HCT116 (cell line): Measurements from ENCODE around the gene ZZZ3. TPM values are rescaled to one million over a fixed set of nuclear protein-coding genes. Genes with fewer than 3 reads are reported as not detected.

Source experiments
- ATAC-seq: fragments of 200-7000 bp; cut with Tn5 transposase; 2 replicates; pipeline ENCODE4 v1.9.1; 2020; ENCODE audit warnings: mild to moderate bottlenecking, moderate library complexity
- BruUV-seq: library from RNA; stranded (reverse); fragments of 400-500 nt; replicated peaks from 2 replicates; lab custom pipeline; 2021; lab: Mats Ljungman, UMichigan
- CTCF ChIA-PET: fragments of 300-600 bp; sonication (Branson Sonifier 250); formaldehyde crosslinking; loops from one replicate; lab custom pipeline; 2021; ENCODE audit warnings: antibody characterized with exemption; lab: Charles Lee
- POLR2A ChIA-PET: fragments of 300-600, 350-600 bp; sonication (Branson Sonifier 250); formaldehyde crosslinking; loops from one replicate; lab custom pipeline; 2021; ENCODE audit warnings: antibody characterized with exemption; lab: Charles Lee
- RAD21 ChIA-PET, 2 experiments: fragments of 300-600 bp; sonication (Branson Sonifier 250); formaldehyde crosslinking; loops; one replicate each; lab custom pipeline; 2023; ENCODE audit warnings: low total read pairs in 2 of 2; ENCODE audit not compliant: uncharacterized antibody in 2 of 2, unreplicated experiment in 2 of 2, low non-redundant PET in 1 of 2; lab: Charles Lee
- DNase-seq: peaks from one replicate; pipeline ENCODE4 v3.0.0-alpha.2; 2010; ENCODE audit warnings: low read depth, low spot score
- H2AFZ ChIP-seq: fragments of 200-600 bp; shearing (Covaris generic), sonication (generic); 2 replicates; pipeline ENCODE4 v1.6.1; 2017; ENCODE audit warnings: low read depth, mixed run types, mixed read lengths, antibody characterized with exemption, low read length; ENCODE audit not compliant: poor library complexity, severe bottlenecking
- H3K27ac ChIP-seq: 2 replicates; pipeline ENCODE4 v1.5.1; 2012; ENCODE audit warnings: low read depth, low read length
- H3K27me3 ChIP-seq: fragments of 200-600 bp; sonication (generic); 2 replicates; pipeline ENCODE4 v1.6.1; 2016; ENCODE audit warnings: mixed run types, low read length, mixed read lengths; ENCODE audit not compliant: insufficient read depth
- H3K36me3 ChIP-seq, 2 experiments: fragments of 200-500 bp in 1 of 2; fragments of 200-600 bp in 1 of 2; sonication (Bioruptor generic) in 1 of 2; sonication (generic) in 1 of 2; 2 replicates each; pipeline versions ENCODE4 v1.5.1 to v1.6.1; 2014 to 2016; ENCODE audit warnings: low read length in 2 of 2, inconsistent platforms in 1 of 2, mixed read lengths in 1 of 2, mixed run types in 1 of 2; ENCODE audit not compliant: insufficient read depth in 2 of 2, control insufficient read depth in 1 of 2
- H3K4me1 ChIP-seq, 2 experiments: fragments of 200-600 bp in 1 of 2; sonication (generic) in 1 of 2; 2 replicates each; pipeline versions ENCODE4 v1.5.1 to v1.6.1; 2012 to 2017; ENCODE audit warnings: low read length in 2 of 2, inconsistent platforms in 1 of 2, mild to moderate bottlenecking in 1 of 2, mixed read lengths in 1 of 2, mixed run types in 1 of 2, moderate library complexity in 1 of 2; ENCODE audit not compliant: insufficient read depth in 2 of 2, control insufficient read depth in 1 of 2
- H3K4me2 ChIP-seq: fragments of 200-600 bp; sonication (generic); 2 replicates; pipeline ENCODE4 v1.6.1; 2017; ENCODE audit warnings: mixed run types, low read length, mixed read lengths
- H3K4me3 ChIP-seq, 2 experiments: fragments of 200-600 bp in 1 of 2; sonication (generic) in 1 of 2; replicated peaks in 1 of 2; 2 replicates each; pipeline ENCODE4 v1.5.1; 2011 to 2016; ENCODE audit warnings: low read length in 2 of 2, control low read depth in 1 of 2, low read depth in 1 of 2, mild to moderate bottlenecking in 1 of 2, mixed read lengths in 1 of 2, mixed run types in 1 of 2
- H3K79me2 ChIP-seq: fragments of 200-600 bp; sonication (generic); 2 replicates; pipeline ENCODE4 v1.6.1; 2017; ENCODE audit warnings: mild to moderate bottlenecking, mixed run types, low read length, moderate library complexity, mixed read lengths; ENCODE audit not compliant: insufficient read depth
- H3K9ac ChIP-seq: fragments of 200-600 bp; sonication (generic); 2 replicates; pipeline ENCODE4 v1.6.1; 2016; ENCODE audit warnings: low read length, mixed read lengths
- H3K9me2 ChIP-seq: fragments of 200-600 bp; sonication (generic), shearing (Covaris generic); 2 replicates; pipeline ENCODE4 v1.6.1; 2017; ENCODE audit warnings: mixed run types, mild to moderate bottlenecking, moderate library complexity; ENCODE audit not compliant: insufficient read depth
- H3K9me3 ChIP-seq, 2 experiments: fragments of 200-500 bp in 1 of 2; fragments of 200-600 bp in 1 of 2; sonication (Bioruptor generic) in 1 of 2; sonication (generic) in 1 of 2; 2 replicates each; pipeline ENCODE4 v1.6.1; 2014 to 2017; ENCODE audit warnings: low read length in 2 of 2, mixed read lengths in 2 of 2, inconsistent platforms in 1 of 2, low read depth in 1 of 2, mild to moderate bottlenecking in 1 of 2, mixed run types in 1 of 2, moderate library complexity in 1 of 2; ENCODE audit not compliant: control insufficient read depth in 1 of 2, insufficient read depth in 1 of 2
- H4K20me1 ChIP-seq: fragments of 200-600 bp; sonication (generic), shearing (Covaris generic); 2 replicates; pipeline ENCODE4 v1.6.1; 2017; ENCODE audit warnings: mixed run types, mild to moderate bottlenecking, moderate library complexity; ENCODE audit not compliant: insufficient read depth
- CBX3 ChIP-seq: IDR thresholded peaks from 2 replicates; pipeline ENCODE4 v1.6.1; 2012; ENCODE audit warnings: low read depth
- EGR1 ChIP-seq: IDR thresholded peaks from 2 replicates; pipeline ENCODE4 v1.6.1; 2012; ENCODE audit warnings: low read depth
- EZH2phosphoT487 ChIP-seq: fragments of 200-600 bp; IDR thresholded peaks from 2 replicates; pipeline ENCODE4 v1.6.1; 2018; ENCODE audit warnings: antibody characterized with exemption, borderline replicate concordance
- JUND ChIP-seq: IDR thresholded peaks from 2 replicates; pipeline ENCODE4 v1.6.1; 2012
- POLR2A ChIP-seq: IDR thresholded peaks from 2 replicates; pipeline ENCODE4 v1.7.0; 2011; ENCODE audit warnings: borderline replicate concordance; ENCODE audit not compliant: insufficient read depth, insufficient read length; ENCODE audit errors: extremely low read depth
- POLR2AphosphoS5 ChIP-seq: IDR thresholded peaks from 2 replicates; pipeline ENCODE4 v1.6.1; 2011; ENCODE audit warnings: mild to moderate bottlenecking, low read depth, low read length, moderate library complexity
- RAD21 ChIP-seq: IDR thresholded peaks from 2 replicates; pipeline ENCODE4 v1.6.1; 2012; ENCODE audit warnings: low read depth, mild to moderate bottlenecking
- SIN3A ChIP-seq: IDR thresholded peaks from 2 replicates; pipeline ENCODE4 v1.6.1; 2012; ENCODE audit warnings: low read depth
- SP1 ChIP-seq: IDR thresholded peaks from 2 replicates; pipeline ENCODE4 v1.6.1; 2012; ENCODE audit warnings: low read depth
- SRF ChIP-seq: IDR thresholded peaks from 2 replicates; pipeline ENCODE4 v1.6.1; 2012; ENCODE audit warnings: low read depth
- TCF7L2 ChIP-seq: IDR thresholded peaks from 2 replicates; pipeline ENCODE4 v1.7.0; 2011; ENCODE audit warnings: borderline replicate concordance, inconsistent platforms; ENCODE audit not compliant: insufficient read depth, insufficient read length; ENCODE audit errors: extremely low read depth
- intact Hi-C: fragments of 100-400 bp; cut with micrococcal nuclease; formaldehyde crosslinking; loops from 2 replicates; pipeline ENCODE4 v1.10.0; 2022
- total RNA-seq: library from RNA; stranded (reverse); gene quantifications from one replicate; pipeline ENCODE4 v1.2.1, GENCODE V29; 2021; ENCODE audit not compliant: unreplicated experiment
- TF ChIP-seq, protein P1 (sequence below), 3 experiments: fragments of 200-600 bp in 1 of 3; sonication (generic) in 1 of 3; IDR thresholded peaks in 2 of 3; conservative IDR thresholded peaks in 1 of 3; 2 replicates each; pipeline ENCODE4 v1.5.1; 2012 to 2017; ENCODE audit warnings: low read depth in 2 of 3, low read length in 2 of 3, antibody characterized with exemption in 1 of 3, borderline replicate concordance in 1 of 3, control low read depth in 1 of 3, mild to moderate bottlenecking in 1 of 3, mixed read lengths in 1 of 3, mixed run types in 1 of 3, moderate library complexity in 1 of 3; ENCODE audit not compliant: insufficient read depth in 1 of 3

The ZZZ3 gene
- total RNA-seq, 1 experiment from 2014 or later: 48.9 TPM

DNA sequence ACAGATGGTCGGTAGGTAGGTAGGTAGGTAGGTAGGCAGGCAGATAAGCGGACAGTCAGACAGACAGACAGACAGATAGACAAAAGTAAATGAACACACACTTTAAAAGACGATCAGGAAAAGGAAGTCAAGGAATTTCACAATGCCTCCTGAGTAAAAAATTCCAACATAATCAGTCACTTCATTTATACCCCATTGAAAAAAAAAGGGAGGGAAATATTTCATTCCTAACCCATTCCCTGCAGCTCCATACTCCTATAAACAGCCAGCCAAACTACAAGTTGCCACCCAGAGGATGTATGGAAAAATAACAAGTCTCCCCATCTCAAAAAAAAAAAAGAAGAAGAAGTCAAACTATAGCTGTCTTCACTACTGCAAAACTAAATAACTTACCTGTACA lies 43.4 kb downstream of the ZZZ3 start:
- DNase-seq (no peak), ATAC-seq (no peak)
- H2AFZ ChIP-seq: no peak overlapping the region
- H3K27ac ChIP-seq: no peak overlapping the region
- ChIA-PET POLR2A (no interaction called here), CTCF (no interaction called here), RAD21 (no interaction called here)
- intact Hi-C loops: no loop called here
- peaks cover 80% of the 10 kb centered on the region for H3K79me2 ChIP-seq
- TF ChIP-seq SIN3A (no peak), RAD21 (no peak), POLR2AphosphoS5 (no peak), TCF7L2 (no peak), JUND (no peak), EZH2phosphoT487 (no peak)
- TF ChIP-seq, protein P1, sequence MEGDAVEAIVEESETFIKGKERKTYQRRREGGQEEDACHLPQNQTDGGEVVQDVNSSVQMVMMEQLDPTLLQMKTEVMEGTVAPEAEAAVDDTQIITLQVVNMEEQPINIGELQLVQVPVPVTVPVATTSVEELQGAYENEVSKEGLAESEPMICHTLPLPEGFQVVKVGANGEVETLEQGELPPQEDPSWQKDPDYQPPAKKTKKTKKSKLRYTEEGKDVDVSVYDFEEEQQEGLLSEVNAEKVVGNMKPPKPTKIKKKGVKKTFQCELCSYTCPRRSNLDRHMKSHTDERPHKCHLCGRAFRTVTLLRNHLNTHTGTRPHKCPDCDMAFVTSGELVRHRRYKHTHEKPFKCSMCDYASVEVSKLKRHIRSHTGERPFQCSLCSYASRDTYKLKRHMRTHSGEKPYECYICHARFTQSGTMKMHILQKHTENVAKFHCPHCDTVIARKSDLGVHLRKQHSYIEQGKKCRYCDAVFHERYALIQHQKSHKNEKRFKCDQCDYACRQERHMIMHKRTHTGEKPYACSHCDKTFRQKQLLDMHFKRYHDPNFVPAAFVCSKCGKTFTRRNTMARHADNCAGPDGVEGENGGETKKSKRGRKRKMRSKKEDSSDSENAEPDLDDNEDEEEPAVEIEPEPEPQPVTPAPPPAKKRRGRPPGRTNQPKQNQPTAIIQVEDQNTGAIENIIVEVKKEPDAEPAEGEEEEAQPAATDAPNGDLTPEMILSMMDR (IDR thresholded peaks at IDR 0.05 in 2 of 3, conservative IDR thresholded peaks at IDR 0.05 in 1 of 3; ENCODE audit: borderline replicate concordance in 1 of 3, insufficient read depth in 1 of 3, low read depth in 2 of 3, low read length in 2 of 3): no peak
- peaks cover 8% of the 10 kb centered on the region; the same call in 1 of the 2 replicates for H4K20me1 ChIP-seq
- no peaks in the 10 kb centered on the region for H3K9me3 ChIP-seq
- no peaks in the 10 kb centered on the region for H3K9me2 ChIP-seq
- BruUV-seq: no TSS peak
- peaks cover 0 to 8% of the 10 kb centered on the region in 2 experiments; a peak in 1 of 4 replicates for H3K4me1 ChIP-seq
- peaks cover 5 to 6% of the 10 kb centered on the region in 2 experiments; a peak in 2 of 4 replicates for H3K36me3 ChIP-seq
- no peak overlapping the region for H3K4me2 ChIP-seq
- no peaks in the 10 kb centered on the region for H3K27me3 ChIP-seq
- H3K9ac ChIP-seq: no peak overlapping the region
- H3K4me3 ChIP-seq: no peak overlapping the region

DNA sequence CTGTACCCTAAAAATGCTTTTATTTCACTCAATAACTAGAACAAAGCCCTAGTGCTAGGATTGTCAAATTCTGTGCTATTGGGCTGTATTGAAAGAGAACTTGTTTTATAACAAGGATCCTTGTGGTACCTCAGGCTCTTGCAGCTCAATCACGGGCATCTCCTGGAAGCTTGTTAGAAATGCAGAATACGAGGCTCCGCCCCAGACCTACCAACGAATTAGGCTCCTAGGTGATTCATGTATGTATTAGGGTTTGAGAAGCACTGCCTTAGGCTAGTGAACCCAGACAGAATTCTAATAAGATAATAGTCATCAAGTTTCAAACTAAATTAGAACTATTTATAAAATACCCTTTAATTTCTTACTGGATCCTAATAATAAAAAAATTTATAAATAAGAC lies 45.6 kb downstream of the ZZZ3 start:
- no peaks in the 10 kb centered on the region for H3K9me3 ChIP-seq
- TF ChIP-seq SRF (no peak), TCF7L2 (no peak), RAD21 (no peak), POLR2A (no peak), CBX3 (no peak), EZH2phosphoT487 (no peak), SP1 (no peak), EGR1 (no peak)
- no peaks in the 10 kb centered on the region for H3K27me3 ChIP-seq
- H3K27ac ChIP-seq: no peak overlapping the region
- CTCF ChIA-PET: no interaction called here
- H3K4me2 ChIP-seq: no peak overlapping the region
- BruUV-seq: no TSS peak
- H3K9me2 ChIP-seq: no peaks in the 10 kb centered on the region
- H3K9ac ChIP-seq: no peak overlapping the region
- H3K4me3 ChIP-seq: no peak overlapping the region
- POLR2A ChIA-PET: no interaction called here
- H3K79me2 ChIP-seq: peaks cover 58% of the 10 kb centered on the region
- no peak overlapping the region for H2AFZ ChIP-seq
- peaks cover 15 to 19% of the 10 kb centered on the region in 2 experiments; a peak in 3 of 4 replicates for H3K36me3 ChIP-seq
- DNase-seq: no peak
- peaks cover 0 to 8% of the 10 kb centered on the region in 2 experiments; a peak in 1 of 4 replicates for H3K4me1 ChIP-seq
- peaks cover 8% of the 10 kb centered on the region; the same call in 1 of the 2 replicates for H4K20me1 ChIP-seq
- ATAC-seq: no peak
- RAD21 ChIA-PET: no interaction called here
- intact Hi-C loops: no loop called here
